CD14-positive monocyte (primary cell): ENCODE measurements around the gene ASCL3. TPM values are rescaled to one million over a fixed set of nuclear protein-coding genes. Genes with fewer than 3 reads are reported as not detected.

Source experiments
- DNase-seq, 3 donors: peaks; one replicate each; pipeline ENCODE4 v3.0.0-alpha.2; 2011 to 2022
- H2AFZ ChIP-seq: 2 replicates; pipeline ENCODE4 v1.6.0; 2012; ENCODE audit warnings: mild to moderate bottlenecking, low read depth, low read length, inconsistent platforms; ENCODE audit not compliant: insufficient read depth, poor library complexity, severe bottlenecking
- H3K27ac ChIP-seq, 2 donors: 1 replicate in 1 of 2; 2 replicates in 1 of 2; pipeline ENCODE4 v1.5.1; 2012 to 2013; ENCODE audit warnings: low read length in 2 of 2, control low read depth in 1 of 2, inconsistent platforms in 1 of 2, low read depth in 1 of 2, mild to moderate bottlenecking in 1 of 2
- H3K27me3 ChIP-seq, 2 donors: one replicate each; pipeline versions ENCODE4 v1.6.0 to v1.6.1; 2011 to 2013; ENCODE audit warnings: low read length in 2 of 2; ENCODE audit not compliant: control insufficient read depth in 2 of 2, insufficient read depth in 2 of 2
- H3K36me3 ChIP-seq, 2 donors: replicated peaks in 1 of 2; 1 replicate in 1 of 2; 2 replicates in 1 of 2; pipeline versions ENCODE4 v1.5.1 to v1.6.1; 2012 to 2013; ENCODE audit warnings: low read length in 2 of 2, control low read depth in 1 of 2, inconsistent platforms in 1 of 2, mild to moderate bottlenecking in 1 of 2; ENCODE audit not compliant: insufficient read depth in 2 of 2, control insufficient read depth in 1 of 2
- H3K4me1 ChIP-seq, 2 donors: 1 replicate in 1 of 2; 2 replicates in 1 of 2; pipeline versions ENCODE4 v1.5.1 to v1.6.1; 2012 to 2013; ENCODE audit warnings: low read length in 2 of 2, control low read depth in 1 of 2, inconsistent platforms in 1 of 2, mild to moderate bottlenecking in 1 of 2, moderate library complexity in 1 of 2; ENCODE audit not compliant: insufficient read depth in 2 of 2, control insufficient read depth in 1 of 2
- H3K4me2 ChIP-seq: replicated peaks from 2 replicates; pipeline ENCODE3; 2012; ENCODE audit warnings: low read length, moderate library complexity, mild to moderate bottlenecking; ENCODE audit not compliant: poor library complexity, severe bottlenecking; ENCODE audit errors: extremely low read depth
- H3K4me3 ChIP-seq, 3 experiments: fragments of 200-600 bp in 1 of 3; sonication (generic) in 1 of 3; replicated peaks in 1 of 3; 1 replicate in 2 of 3; 2 replicates in 1 of 3; pipeline ENCODE4 v1.5.1; 2011 to 2013; ENCODE audit warnings: low read length in 3 of 3, mild to moderate bottlenecking in 3 of 3, control low read depth in 2 of 3, low read depth in 2 of 3, inconsistent platforms in 1 of 3, moderate library complexity in 1 of 3
- H3K79me2 ChIP-seq: 2 replicates; pipeline ENCODE4 v1.6.0; 2012; ENCODE audit warnings: mild to moderate bottlenecking, control low read depth, inconsistent platforms, low read length, moderate library complexity; ENCODE audit not compliant: insufficient read depth
- H3K9ac ChIP-seq: 2 replicates; pipeline ENCODE4 v1.6.0; 2017; ENCODE audit warnings: low read length, mild to moderate bottlenecking; ENCODE audit not compliant: insufficient read depth, poor library complexity, severe bottlenecking
- H3K9me3 ChIP-seq, 2 donors: replicated peaks in 1 of 2; 1 replicate in 1 of 2; 2 replicates in 1 of 2; pipeline versions ENCODE4 v1.5.1 to v1.6.1; 2012 to 2013; ENCODE audit warnings: low read length in 2 of 2, control low read depth in 1 of 2; ENCODE audit not compliant: control insufficient read depth in 1 of 2, insufficient read depth in 1 of 2
- H4K20me1 ChIP-seq: 2 replicates; pipeline ENCODE4 v1.6.0; 2012; ENCODE audit warnings: mild to moderate bottlenecking, low read length, control low read depth, moderate library complexity; ENCODE audit not compliant: insufficient read depth
- H3K27ac Mint-ChIP-seq, 7 donors: one replicate each; pipeline ENCODE4 v1.8.0; 2020; ENCODE audit warnings: mild to moderate bottlenecking in 7 of 7, mixed read lengths in 7 of 7, moderate library complexity in 6 of 7, inconsistent platforms in 2 of 7
- H3K27me3 Mint-ChIP-seq, 3 donors: one replicate each; pipeline ENCODE4 v1.8.0; 2021 to 2022; ENCODE audit warnings: low read depth in 3 of 3, mild to moderate bottlenecking in 3 of 3, mixed read lengths in 3 of 3, moderate library complexity in 3 of 3, inconsistent platforms in 1 of 3
- H3K36me3 Mint-ChIP-seq, 2 donors: one replicate each; pipeline ENCODE4 v1.8.0; 2020; ENCODE audit warnings: mixed read lengths in 2 of 2, inconsistent platforms in 1 of 2, mild to moderate bottlenecking in 1 of 2
- H3K4me1 Mint-ChIP-seq: one replicate; pipeline ENCODE4 v1.8.0; 2020; ENCODE audit warnings: mild to moderate bottlenecking, mixed read lengths
- H3K4me3 Mint-ChIP-seq, 2 donors: one replicate each; pipeline ENCODE4 v1.8.0; 2020; ENCODE audit warnings: mild to moderate bottlenecking in 2 of 2, mixed read lengths in 2 of 2, moderate library complexity in 1 of 2
- H3K9me3 Mint-ChIP-seq, 7 donors: one replicate each; pipeline ENCODE4 v1.8.0; 2020 to 2022; ENCODE audit warnings: mixed read lengths in 7 of 7, mild to moderate bottlenecking in 6 of 7, moderate library complexity in 6 of 7, inconsistent platforms in 2 of 7
- WGBS: methylation state at CpG from one replicate; pipeline ENCODE4 v1.1.5; 2013; ENCODE audit warnings: missing lambda C conversion rate; ENCODE audit not compliant: insufficient coverage; 5-methylcytosine and 5-hydroxymethylcytosine counted together
- intact Hi-C, 2 donors: fragments of 100-400 bp; cut with micrococcal nuclease; formaldehyde crosslinking; loops; one replicate each; pipeline versions ENCODE4 v1.15.0 to v1.15.1; 2023
- polyA plus RNA-seq, 3 donors: library from polyadenylated mRNA; depleted of rRNA in 1 of 3; unstranded in 2 of 3; stranded (reverse) in 1 of 3; fragments of 300-500 nt in 2 of 3; fragments of >200 nt in 1 of 3; fragmentation: Illumina TruSeq in 2 of 3; gene quantifications; 1 replicate in 2 of 3; 2 replicates in 1 of 3; pipeline ENCODE4 v1.2.3, GENCODE V29; 2012 to 2021
- TF ChIP-seq, protein P1 (sequence below): fragments of 200-600 bp; IDR thresholded peaks from one replicate; pipeline ENCODE4 v1.8.0; 2022; ENCODE audit warnings: antibody characterized with exemption, mild to moderate bottlenecking

The ASCL3 gene
- polyA plus RNA-seq, 3 donors, result not detected

DNA sequence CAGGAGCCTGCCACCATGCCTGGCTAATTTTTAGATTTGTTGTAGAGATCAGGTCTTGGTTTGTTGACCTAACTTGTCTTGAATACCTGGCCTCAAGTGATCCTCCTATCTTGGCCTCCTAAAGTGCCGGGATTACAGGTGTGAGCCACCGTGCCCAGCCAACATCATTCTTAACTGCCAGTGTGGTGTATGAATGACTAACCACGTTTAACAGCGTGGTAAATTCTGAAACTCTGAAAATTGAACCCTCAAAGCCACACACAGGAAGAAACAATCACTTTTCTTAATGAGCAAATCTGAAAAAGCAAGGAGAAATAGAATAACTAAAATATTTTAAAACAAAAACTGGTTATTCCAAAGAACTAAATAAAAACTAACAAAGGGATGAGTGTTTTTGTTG, 14.0 kb upstream of the ASCL3 start:
- no peaks in the 10 kb centered on the region for H3K27me3 Mint-ChIP-seq
- DNase-seq, result no peak
- Histone ChIP-seq H3K9ac (no peak overlapping the region), H3K4me1 (no peaks in the 10 kb centered on the region), H2AFZ (no peak overlapping the region), H3K27me3 (no peaks in the 10 kb centered on the region), H3K4me3 (no peak overlapping the region), H3K79me2 (peaks cover 40% of the 10 kb centered on the region), H3K4me2 (no peak overlapping the region), H3K27ac (no peak overlapping the region), H3K9me3 (no peaks in the 10 kb centered on the region), H3K36me3 (peaks cover 51 to 68% of the 10 kb centered on the region in 2 donors), H4K20me1 (peaks cover 40% of the 10 kb centered on the region)
- no peaks in the 10 kb centered on the region for H3K9me3 Mint-ChIP-seq
- H3K4me3 Mint-ChIP-seq, result no peak overlapping the region
- H3K27ac Mint-ChIP-seq, result peak overlapping the region in 1 of 7 donors; percentile 80
- H3K36me3 Mint-ChIP-seq, result peaks cover 50 to 70% of the 10 kb centered on the region in 2 donors
- TF ChIP-seq, protein P1, sequence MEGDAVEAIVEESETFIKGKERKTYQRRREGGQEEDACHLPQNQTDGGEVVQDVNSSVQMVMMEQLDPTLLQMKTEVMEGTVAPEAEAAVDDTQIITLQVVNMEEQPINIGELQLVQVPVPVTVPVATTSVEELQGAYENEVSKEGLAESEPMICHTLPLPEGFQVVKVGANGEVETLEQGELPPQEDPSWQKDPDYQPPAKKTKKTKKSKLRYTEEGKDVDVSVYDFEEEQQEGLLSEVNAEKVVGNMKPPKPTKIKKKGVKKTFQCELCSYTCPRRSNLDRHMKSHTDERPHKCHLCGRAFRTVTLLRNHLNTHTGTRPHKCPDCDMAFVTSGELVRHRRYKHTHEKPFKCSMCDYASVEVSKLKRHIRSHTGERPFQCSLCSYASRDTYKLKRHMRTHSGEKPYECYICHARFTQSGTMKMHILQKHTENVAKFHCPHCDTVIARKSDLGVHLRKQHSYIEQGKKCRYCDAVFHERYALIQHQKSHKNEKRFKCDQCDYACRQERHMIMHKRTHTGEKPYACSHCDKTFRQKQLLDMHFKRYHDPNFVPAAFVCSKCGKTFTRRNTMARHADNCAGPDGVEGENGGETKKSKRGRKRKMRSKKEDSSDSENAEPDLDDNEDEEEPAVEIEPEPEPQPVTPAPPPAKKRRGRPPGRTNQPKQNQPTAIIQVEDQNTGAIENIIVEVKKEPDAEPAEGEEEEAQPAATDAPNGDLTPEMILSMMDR, result no peak
- WGBS, result no CpG with 5 or more reads among the region's 4 CpGs
- peaks cover 9% of the 10 kb centered on the region for H3K4me1 Mint-ChIP-seq
- intact Hi-C loops, result no loop called here

DNA sequence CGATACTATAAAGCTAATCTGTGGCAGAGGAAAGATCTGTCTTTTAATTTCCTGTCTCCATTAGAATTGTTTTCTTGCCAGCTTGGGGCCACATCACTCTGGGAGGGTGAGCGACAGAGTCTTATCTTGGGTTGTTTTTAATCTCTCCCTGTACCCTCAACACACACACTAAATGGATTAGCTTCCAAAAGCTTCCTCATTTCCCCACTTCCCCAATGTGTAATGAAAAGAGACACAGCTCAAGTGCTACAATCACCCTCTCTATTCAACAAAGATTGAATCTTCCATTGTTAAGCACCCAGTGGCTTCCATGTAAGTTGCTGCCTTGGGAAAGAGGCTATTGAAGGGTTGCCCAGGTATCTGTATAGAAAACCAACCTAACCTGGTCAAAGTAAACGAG, 6.1 kb upstream of the ASCL3 start:
- Histone ChIP-seq H3K36me3 (peaks cover 56 to 67% of the 10 kb centered on the region in 2 donors), H3K27me3 (no peaks in the 10 kb centered on the region), H3K79me2 (no peaks in the 10 kb centered on the region), H3K27ac (no peak overlapping the region), H3K9ac (no peak overlapping the region), H3K4me1 (no peaks in the 10 kb centered on the region), H3K9me3 (no peaks in the 10 kb centered on the region), H4K20me1 (no peaks in the 10 kb centered on the region), H3K4me2 (no peak overlapping the region), H3K4me3 (no peak overlapping the region), H2AFZ (no peak overlapping the region)
- H3K4me3 Mint-ChIP-seq, result no peak overlapping the region
- no peaks in the 10 kb centered on the region for H3K9me3 Mint-ChIP-seq
- H3K27me3 Mint-ChIP-seq, result no peaks in the 10 kb centered on the region
- peak overlapping the region in 2 of 7 donors; percentile 21 to 76 for H3K27ac Mint-ChIP-seq
- H3K4me1 Mint-ChIP-seq, result no peaks in the 10 kb centered on the region
- TF ChIP-seq, protein P1, result no peak
- intact Hi-C loops, result no loop called here
- no CpG with 5 or more reads among the region's 3 CpGs for WGBS
- no peak for DNase-seq
- H3K36me3 Mint-ChIP-seq, result peaks cover 62 to 72% of the 10 kb centered on the region in 2 donors
